ENCODE results near the gene KCNMA1. TPM values are rescaled to one million over a fixed set of nuclear protein-coding genes. Genes with fewer than 3 reads are reported as not detected.

The KCNMA1 gene
- total RNA-seq, 1 donor: 77.8 TPM

DNA sequence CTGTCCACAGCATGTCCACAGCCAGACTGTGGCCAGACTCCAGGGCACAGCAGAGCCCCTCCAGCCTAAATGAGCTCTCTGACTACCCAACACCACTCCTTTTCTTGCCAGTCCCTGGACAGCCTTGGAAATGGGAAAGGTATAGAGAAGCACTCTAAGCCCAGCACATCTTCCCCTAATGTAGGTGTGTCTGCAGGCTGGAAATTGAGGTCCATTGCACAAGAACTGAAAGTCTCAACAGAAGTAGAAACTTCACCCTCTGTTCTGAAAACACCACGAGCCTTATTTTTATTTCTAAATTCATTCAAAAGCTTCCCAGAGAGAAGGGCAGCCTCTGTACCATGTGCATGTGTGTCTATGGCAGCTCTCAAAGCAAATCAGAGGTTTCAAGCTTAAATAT, 3.7 kb upstream of the KCNMA1 start:
- no peak for TF ChIP-seq CTCF (IDR thresholded peaks at IDR 0.05; ENCODE audit: extremely low read depth, low read depth, low read length)
- H3K36me3 ChIP-seq (ENCODE audit: insufficient read depth, low read length): no peaks in the 10 kb centered on the region
- no peaks in the 10 kb centered on the region for H4K20me1 ChIP-seq (ENCODE audit: insufficient read depth, low read length)
- H3K9me3 ChIP-seq (ENCODE audit: low read depth, low read length): no peaks in the 10 kb centered on the region
- no peaks in the 10 kb centered on the region for H3K27me3 ChIP-seq (ENCODE audit: insufficient read depth, low read length)
- no peak overlapping the region for H3K4me3 ChIP-seq (ENCODE audit: insufficient read depth, low read length)
- no peak overlapping the region for H3K27ac ChIP-seq (ENCODE audit: low read depth, low read length)
- DNase-seq (ENCODE audit: insufficient read length, low spot score, missing footprints): no peak
- no peak overlapping the region for H2AFZ ChIP-seq (ENCODE audit: low read length)
- peaks cover 19% of the 10 kb centered on the region for H3K4me1 ChIP-seq (ENCODE audit: insufficient read depth, low read length)
- H3K4me2 ChIP-seq (ENCODE audit: insufficient read depth, low read length): peak overlapping the region; percentile 34
- H3K79me2 ChIP-seq (ENCODE audit: insufficient read depth, low read length): peaks cover 10% of the 10 kb centered on the region

- Histone ChIP-seq H2AFZ (ENCODE audit: low read length) (no peak overlapping the region), H4K20me1 (ENCODE audit: insufficient read depth, low read length) (no peaks in the 10 kb centered on the region), H3K9me3 (ENCODE audit: low read depth, low read length) (no peaks in the 10 kb centered on the region), H3K4me1 (ENCODE audit: insufficient read depth, low read length) (peaks cover 28% of the 10 kb centered on the region), H3K4me2 (ENCODE audit: insufficient read depth, low read length) (no peak overlapping the region), H3K27me3 (ENCODE audit: insufficient read depth, low read length) (no peaks in the 10 kb centered on the region), H3K4me3 (ENCODE audit: insufficient read depth, low read length) (no peak overlapping the region), H3K79me2 (ENCODE audit: insufficient read depth, low read length) (peaks cover 22% of the 10 kb centered on the region), H3K27ac (ENCODE audit: low read depth, low read length) (no peak overlapping the region), H3K36me3 (ENCODE audit: insufficient read depth, low read length) (no peaks in the 10 kb centered on the region)
- no peak for TF ChIP-seq CTCF (IDR thresholded peaks at IDR 0.05; ENCODE audit: extremely low read depth, low read depth, low read length)
- no peak for DNase-seq (ENCODE audit: insufficient read length, low spot score, missing footprints)
Measured at GRCh38 chr10:77640167-77640566, 2.6 kb upstream of the KCNMA1 start.

GRCh38 chr10:77639756-77640155, 2.1 kb upstream of the KCNMA1 start:
- H3K27me3 ChIP-seq (ENCODE audit: insufficient read depth, low read length): no peaks in the 10 kb centered on the region
- no peak for TF ChIP-seq CTCF (IDR thresholded peaks at IDR 0.05; ENCODE audit: extremely low read depth, low read depth, low read length)
- no peak overlapping the region for H3K4me3 ChIP-seq (ENCODE audit: insufficient read depth, low read length)
- peaks cover 26% of the 10 kb centered on the region for H3K79me2 ChIP-seq (ENCODE audit: insufficient read depth, low read length)
- H3K4me2 ChIP-seq (ENCODE audit: insufficient read depth, low read length): no peak overlapping the region
- no peak for DNase-seq (ENCODE audit: insufficient read length, low spot score, missing footprints)
- H3K27ac ChIP-seq (ENCODE audit: low read depth, low read length): no peak overlapping the region
- no peaks in the 10 kb centered on the region for H3K9me3 ChIP-seq (ENCODE audit: low read depth, low read length)
- H4K20me1 ChIP-seq (ENCODE audit: insufficient read depth, low read length): no peaks in the 10 kb centered on the region
- peaks cover 27% of the 10 kb centered on the region for H3K4me1 ChIP-seq (ENCODE audit: insufficient read depth, low read length)
- H3K36me3 ChIP-seq (ENCODE audit: insufficient read depth, low read length): no peaks in the 10 kb centered on the region
- H2AFZ ChIP-seq (ENCODE audit: low read length): no peak overlapping the region

- H3K36me3 ChIP-seq (ENCODE audit: insufficient read depth, low read length): no peaks in the 10 kb centered on the region
- H3K27me3 ChIP-seq (ENCODE audit: insufficient read depth, low read length): no peaks in the 10 kb centered on the region
- no peak overlapping the region for H2AFZ ChIP-seq (ENCODE audit: low read length)
- no peaks in the 10 kb centered on the region for H3K9me3 ChIP-seq (ENCODE audit: low read depth, low read length)
- peak overlapping the region; percentile 72 for H3K4me3 ChIP-seq (ENCODE audit: insufficient read depth, low read length)
- H4K20me1 ChIP-seq (ENCODE audit: insufficient read depth, low read length): no peaks in the 10 kb centered on the region
- H3K27ac ChIP-seq (ENCODE audit: low read depth, low read length): no peak overlapping the region
- peak overlapping the region; percentile 76 for H3K4me2 ChIP-seq (ENCODE audit: insufficient read depth, low read length)
- H3K79me2 ChIP-seq (ENCODE audit: insufficient read depth, low read length): peaks cover 39% of the 10 kb centered on the region
- peak; percentile 89 for DNase-seq (ENCODE audit: insufficient read length, low spot score, missing footprints)
- TF ChIP-seq CTCF (IDR thresholded peaks at IDR 0.05; ENCODE audit: extremely low read depth, low read depth, low read length): no peak
- peaks cover 21% of the 10 kb centered on the region for H3K4me1 ChIP-seq (ENCODE audit: insufficient read depth, low read length)
Measured at GRCh38 chr10:77638321-77639101, 903 bp upstream of the KCNMA1 start.

Measured in osteoblast (primary cell).